Loucy (cell line): ENCODE measurements around the gene CHRNA3.

ENCODE experiments used
- H2AFZ ChIP-seq: fragments of 200-600 bp; sonication (generic); 2 replicates; pipeline ENCODE4 v1.6.0; 2016; ENCODE audit warnings: antibody characterized with exemption, mild to moderate bottlenecking, low read length, moderate library complexity
- H3F3A ChIP-seq: fragments of 200-600 bp; 2 replicates; pipeline ENCODE4 v1.6.0; 2016; ENCODE audit warnings: antibody characterized with exemption, low read depth, mild to moderate bottlenecking
- H3K27me3 ChIP-seq: fragments of 200-600 bp; sonication (generic); 2 replicates; pipeline ENCODE4 v1.6.1; 2014; ENCODE audit warnings: low read length, mild to moderate bottlenecking; ENCODE audit not compliant: insufficient read depth, poor library complexity, severe bottlenecking
- H3K36me3 ChIP-seq: fragments of 200-600 bp; sonication (generic); 2 replicates; pipeline ENCODE4 v1.6.1; 2016; ENCODE audit warnings: low read length; ENCODE audit not compliant: insufficient read depth
- H3K4me1 ChIP-seq: fragments of 200-600 bp; sonication (generic); 2 replicates; pipeline ENCODE4 v1.5.1; 2014; ENCODE audit warnings: low read length, mild to moderate bottlenecking; ENCODE audit not compliant: insufficient read depth, poor library complexity, severe bottlenecking
- H3K4me2 ChIP-seq: fragments of 200-600 bp; sonication (generic); 2 replicates; pipeline ENCODE4 v1.6.0; 2014; ENCODE audit warnings: antibody characterized with exemption, low read length, low read depth, mild to moderate bottlenecking; ENCODE audit not compliant: poor library complexity, severe bottlenecking
- H3K4me3 ChIP-seq: fragments of 200-600 bp; sonication (generic); 2 replicates; pipeline ENCODE4 v1.5.1; 2014; ENCODE audit warnings: low read length, mild to moderate bottlenecking, mixed read lengths; ENCODE audit not compliant: poor library complexity, severe bottlenecking
- H3K79me2 ChIP-seq: fragments of 200-600 bp; sonication (generic); 2 replicates; pipeline ENCODE4 v1.6.1; 2014; ENCODE audit warnings: low read length; ENCODE audit not compliant: insufficient read depth
- H3K9ac ChIP-seq: fragments of 200-600 bp; sonication (generic); 2 replicates; pipeline ENCODE4 v1.6.0; 2014; ENCODE audit warnings: mild to moderate bottlenecking, low read depth, low read length, moderate library complexity; ENCODE audit not compliant: poor library complexity, severe bottlenecking
- H3K9me2 ChIP-seq: fragments of 200-600 bp; sonication (generic); replicated peaks from 2 replicates; pipeline ENCODE4 v1.6.1; 2016; ENCODE audit warnings: low read depth, low read length, mixed read lengths
- H3K9me3 ChIP-seq: fragments of 200-600 bp; sonication (generic); 2 replicates; pipeline ENCODE4 v1.6.1; 2014; ENCODE audit warnings: mild to moderate bottlenecking, antibody characterized with exemption, low read length, low read depth; ENCODE audit not compliant: insufficient read depth
- H4K20me1 ChIP-seq: fragments of 200-600 bp; sonication (generic); 2 replicates; pipeline ENCODE4 v1.6.0; 2014; ENCODE audit warnings: antibody characterized with exemption, low read length, mild to moderate bottlenecking; ENCODE audit not compliant: insufficient read depth, poor library complexity, severe bottlenecking
- CTCF ChIP-seq: fragments of 200-600 bp; sonication (generic); conservative IDR thresholded peaks from 2 replicates; pipeline ENCODE4 v1.5.1; 2014; ENCODE audit warnings: mild to moderate bottlenecking, antibody characterized with exemption, low read length
- EZH2phosphoT487 ChIP-seq: fragments of 200-600 bp; IDR thresholded peaks from 2 replicates; pipeline ENCODE4 v1.6.1; 2018; ENCODE audit warnings: antibody characterized with exemption, mild to moderate bottlenecking, moderate library complexity, borderline replicate concordance

The CHRNA3 gene

GRCh38 chr15:78666010-78666409 is 45.2 kb upstream of the CHRNA3 start:
- Histone ChIP-seq H3K36me3 (no peaks in the 10 kb centered on the region), H3K9ac (no peak overlapping the region), H3K9me2 (no peaks in the 10 kb centered on the region), H3K4me2 (no peak overlapping the region), H3K79me2 (no peaks in the 10 kb centered on the region), H3K4me1 (no peaks in the 10 kb centered on the region), H4K20me1 (no peaks in the 10 kb centered on the region), H3K4me3 (no peak overlapping the region), H2AFZ (no peak overlapping the region), H3K9me3 (no peaks in the 10 kb centered on the region), H3F3A (no peaks in the 10 kb centered on the region), H3K27me3 (no peaks in the 10 kb centered on the region)
- TF ChIP-seq EZH2phosphoT487 (no peak), CTCF (no peak)

GRCh38 chr15:78663703-78664102 is 42.9 kb upstream of the CHRNA3 start:
- no peaks in the 10 kb centered on the region for H3K79me2 ChIP-seq
- no peak overlapping the region for H3K4me2 ChIP-seq
- H3K9ac ChIP-seq: no peak overlapping the region
- H3K4me1 ChIP-seq: no peaks in the 10 kb centered on the region
- no peak for TF ChIP-seq CTCF
- TF ChIP-seq EZH2phosphoT487: no peak
- H3K9me3 ChIP-seq: no peaks in the 10 kb centered on the region
- no peak overlapping the region for H3K4me3 ChIP-seq
- H4K20me1 ChIP-seq: no peaks in the 10 kb centered on the region
- no peak overlapping the region for H2AFZ ChIP-seq
- no peaks in the 10 kb centered on the region for H3K27me3 ChIP-seq
- H3K9me2 ChIP-seq: no peaks in the 10 kb centered on the region
- no peaks in the 10 kb centered on the region for H3K36me3 ChIP-seq
- no peaks in the 10 kb centered on the region for H3F3A ChIP-seq

GRCh38 chr15:78662028-78662427 is 41.2 kb upstream of the CHRNA3 start:
- Histone ChIP-seq H3K9me3 (no peaks in the 10 kb centered on the region), H2AFZ (no peak overlapping the region), H3F3A (no peaks in the 10 kb centered on the region), H3K4me2 (no peak overlapping the region), H3K36me3 (no peaks in the 10 kb centered on the region), H3K4me1 (no peaks in the 10 kb centered on the region), H3K9me2 (no peaks in the 10 kb centered on the region), H3K4me3 (no peak overlapping the region), H4K20me1 (no peaks in the 10 kb centered on the region), H3K9ac (no peak overlapping the region), H3K79me2 (no peaks in the 10 kb centered on the region), H3K27me3 (no peaks in the 10 kb centered on the region)
- TF ChIP-seq CTCF (no peak), EZH2phosphoT487 (no peak)
